WTC11 (cell line): ENCODE data around the gene SI. TPM values are rescaled to one million over a fixed set of nuclear protein-coding genes. Genes with fewer than 3 reads are reported as not detected.

ENCODE experiments used
- ATAC-seq: fragments of 200-7000 bp; cut with Tn5 transposase; 2 replicates; pipeline ENCODE4 v1.10.0; 2021; ENCODE audit warnings: mild to moderate bottlenecking, moderate library complexity
- CTCF ChIA-PET: fragments of 300-600 bp; sonication (Branson Sonifier 250); formaldehyde crosslinking; loops from one replicate; lab custom pipeline; 2021; ENCODE audit warnings: antibody characterized with exemption; lab: Charles Lee
- POLR2A ChIA-PET: fragments of 350-600 bp; sonication (Branson Sonifier 250); formaldehyde crosslinking; loops from one replicate; lab custom pipeline; 2021; ENCODE audit warnings: antibody characterized with exemption; lab: Charles Lee
- DNase-seq: peaks from one replicate; pipeline ENCODE4 v3.0.0; 2021; ENCODE audit warnings: low spot score
- H3K27ac Mint-ChIP-seq: 2 replicates; pipeline ENCODE4 v1.8.0; 2021; ENCODE audit warnings: mixed read lengths
- H3K27me3 Mint-ChIP-seq: 2 replicates; pipeline ENCODE4 v1.8.0; 2021; ENCODE audit warnings: low read depth, mild to moderate bottlenecking, moderate library complexity, mixed read lengths
- H3K36me3 Mint-ChIP-seq: 2 replicates; pipeline ENCODE4 v1.8.0; 2021; ENCODE audit warnings: mixed read lengths
- H3K4me1 Mint-ChIP-seq: 2 replicates; pipeline ENCODE4 v1.8.0; 2022; ENCODE audit warnings: mixed read lengths
- H3K4me3 Mint-ChIP-seq: 2 replicates; pipeline ENCODE4 v1.8.0; 2021; ENCODE audit warnings: mild to moderate bottlenecking, moderate library complexity, mixed read lengths
- H3K9me3 Mint-ChIP-seq: 2 replicates; pipeline ENCODE4 v1.8.0; 2021; ENCODE audit warnings: mixed read lengths
- ARID4B ChIP-seq: sonication (generic); formaldehyde crosslinking; IDR thresholded peaks from 2 replicates; pipeline ENCODE4 v1.8.0; 2023; ENCODE audit warnings: missing genetic modification reagents, mild to moderate bottlenecking, borderline replicate concordance
- CBFB ChIP-seq: sonication (generic); formaldehyde crosslinking; IDR thresholded peaks from 2 replicates; pipeline ENCODE4 v1.8.1; 2022; ENCODE audit warnings: mild to moderate bottlenecking, low read depth, missing genetic modification reagents
- CTCF ChIP-seq: fragments of 200-600 bp; IDR thresholded peaks from 2 replicates; pipeline ENCODE4 v1.8.0; 2022; ENCODE audit warnings: antibody characterized with exemption
- E2F4 ChIP-seq: sonication (generic); formaldehyde crosslinking; IDR thresholded peaks from 2 replicates; pipeline ENCODE4 v1.8.1; 2022; ENCODE audit warnings: low read depth, mild to moderate bottlenecking, moderate library complexity, missing genetic modification reagents, borderline replicate concordance
- E2F5 ChIP-seq: sonication (generic); formaldehyde crosslinking; IDR thresholded peaks from 2 replicates; pipeline ENCODE4 v1.8.1; 2022; ENCODE audit warnings: mild to moderate bottlenecking, moderate library complexity, missing genetic modification reagents
- FOXP4 ChIP-seq: sonication (generic); formaldehyde crosslinking; IDR thresholded peaks from 2 replicates; pipeline ENCODE4 v1.8.0; 2022; ENCODE audit warnings: mild to moderate bottlenecking, missing genetic modification reagents
- GRHL2 ChIP-seq: fragments of 250-450 bp; sonication (Bioruptor Pico); IDR thresholded peaks from 2 replicates; pipeline ENCODE4 v1.8.0; 2022; ENCODE audit warnings: mild to moderate bottlenecking, moderate library complexity; ENCODE audit not compliant: insufficient replicate concordance, severe bottlenecking
- GTF2I ChIP-seq: fragments of 250-450 bp; sonication (Bioruptor Pico); conservative IDR thresholded peaks from 2 replicates; pipeline ENCODE4 v1.4.0; 2021; ENCODE audit warnings: mild to moderate bottlenecking
- HMGA2 ChIP-seq: fragments of 250-450 bp; sonication (Bioruptor Pico); IDR thresholded peaks from 2 replicates; pipeline ENCODE4 v1.4.0; 2021; ENCODE audit warnings: mild to moderate bottlenecking, moderate library complexity
- NR1H2 ChIP-seq: sonication (generic); formaldehyde crosslinking; IDR thresholded peaks from 2 replicates; pipeline ENCODE4 v1.9.0; 2021; ENCODE audit warnings: mild to moderate bottlenecking, moderate library complexity, missing genetic modification reagents
- NR3C1 ChIP-seq: sonication (generic); formaldehyde crosslinking; conservative IDR thresholded peaks from 2 replicates; pipeline ENCODE4 v1.8.1; 2023; ENCODE audit warnings: low read depth, mild to moderate bottlenecking, missing genetic modification reagents
- RELA ChIP-seq: sonication (generic); formaldehyde crosslinking; IDR thresholded peaks from 2 replicates; pipeline ENCODE4 v1.8.1; 2022; ENCODE audit warnings: missing genetic modification reagents, mild to moderate bottlenecking, borderline replicate concordance
- TEAD4 ChIP-seq: sonication (generic); formaldehyde crosslinking; IDR thresholded peaks from 2 replicates; pipeline ENCODE4 v1.8.0; 2022; ENCODE audit warnings: mild to moderate bottlenecking, missing genetic modification reagents
- ZBTB21 ChIP-seq: sonication (generic); formaldehyde crosslinking; IDR thresholded peaks from 2 replicates; pipeline ENCODE4 v1.8.1; 2023; ENCODE audit warnings: mild to moderate bottlenecking, missing genetic modification reagents, borderline replicate concordance
- ZBTB43 ChIP-seq: sonication (generic); formaldehyde crosslinking; IDR thresholded peaks from 2 replicates; pipeline ENCODE4 v1.8.1; 2023; ENCODE audit warnings: mild to moderate bottlenecking, missing genetic modification reagents
- ZMAT4 ChIP-seq: fragments of 250-450 bp; sonication (Bioruptor Pico); IDR thresholded peaks from 2 replicates; pipeline ENCODE4 v1.9.0; 2021; ENCODE audit warnings: mild to moderate bottlenecking
- ZNF232 ChIP-seq: sonication (generic); formaldehyde crosslinking; IDR thresholded peaks from 2 replicates; pipeline ENCODE4 v1.8.0; 2022; ENCODE audit warnings: mild to moderate bottlenecking, missing genetic modification reagents
- ZNF396 ChIP-seq: fragments of 250-450 bp; sonication (Bioruptor Pico); IDR thresholded peaks from 2 replicates; pipeline ENCODE4 v1.8.0; 2021; ENCODE audit warnings: mild to moderate bottlenecking, moderate library complexity, borderline replicate concordance
- ZNF416 ChIP-seq: fragments of 250-450 bp; sonication (Bioruptor Pico); IDR thresholded peaks from 2 replicates; pipeline ENCODE4 v1.9.0; 2021; ENCODE audit warnings: mild to moderate bottlenecking, inconsistent platforms
- ZNF512 ChIP-seq: sonication (generic); formaldehyde crosslinking; IDR thresholded peaks from 2 replicates; pipeline ENCODE4 v1.8.1; 2022; ENCODE audit warnings: missing genetic modification reagents, borderline replicate concordance
- ZNF671 ChIP-seq: fragments of 250-450 bp; sonication (Bioruptor Pico); IDR thresholded peaks from 2 replicates; pipeline ENCODE4 v1.8.0; 2021; ENCODE audit warnings: mild to moderate bottlenecking
- total RNA-seq: library from RNA; stranded (reverse); gene quantifications from 3 replicates; pipeline ENCODE4 v1.2.3, GENCODE V29; 2021

Gene SI
- total RNA-seq, 1 experiment from 2014 or later, result not detected

- TF ChIP-seq FOXP4 (CRISPR knock-in tag) (no peak), ZBTB43 (CRISPR knock-in tag) (no peak), NR1H2 (no peak), ZNF232 (no peak), ZNF671 (CRISPR knock-in tag) (no peak), ARID4B (CRISPR knock-in tag) (no peak), CTCF (no peak), ZNF416 (no peak), ZNF512 (CRISPR knock-in tag) (no peak)
These were observed 4.4 kb upstream of the SI start (continued) for GRCh38 chr3:165082650-165083049.

- POLR2A ChIA-PET, result no interaction called here
- Mint-ChIP-seq H3K4me1 (no peaks in the 10 kb centered on the region), H3K27ac (no peak overlapping the region), H3K27me3 (no peaks in the 10 kb centered on the region), H3K9me3 (no peaks in the 10 kb centered on the region; the same call in 1 of the 2 replicates), H3K4me3 (no peak overlapping the region), H3K36me3 (no peaks in the 10 kb centered on the region)
- CTCF ChIA-PET, result no interaction called here
- ATAC-seq, result no peak
- no peak for DNase-seq
- no peak for TF ChIP-seq ZNF396 (CRISPR knock-in tag)
These were observed 2.9 kb upstream of the SI start for GRCh38 chr3:165081183-165081582.

- H3K9me3 Mint-ChIP-seq, result no peaks in the 10 kb centered on the region; the same call in 1 of the 2 replicates
- H3K27me3 Mint-ChIP-seq, result no peaks in the 10 kb centered on the region
- H3K4me3 Mint-ChIP-seq, result no peak overlapping the region
- H3K4me1 Mint-ChIP-seq, result no peaks in the 10 kb centered on the region
- H3K36me3 Mint-ChIP-seq, result no peaks in the 10 kb centered on the region
- POLR2A ChIA-PET, result no interaction called here
- CTCF ChIA-PET, result no interaction called here
- ATAC-seq (no peak), DNase-seq (no peak)
- H3K27ac Mint-ChIP-seq, result no peak overlapping the region
- TF ChIP-seq GTF2I (CRISPR knock-in tag) (no peak), E2F5 (CRISPR knock-in tag) (no peak), RELA (no peak), HMGA2 (CRISPR knock-in tag) (no peak), E2F4 (CRISPR knock-in tag) (no peak), ZMAT4 (CRISPR knock-in tag) (no peak), CBFB (CRISPR knock-in tag) (no peak), TEAD4 (CRISPR knock-in tag) (no peak), GRHL2 (CRISPR knock-in tag) (no peak), NR3C1 (CRISPR knock-in tag) (no peak), ZBTB21 (CRISPR knock-in tag) (no peak)
These were observed 2.6 kb downstream of the SI start for GRCh38 chr3:165075695-165076094.
